ENCODE data around the gene DNAJC15.

Gene DNAJC15

DNA sequence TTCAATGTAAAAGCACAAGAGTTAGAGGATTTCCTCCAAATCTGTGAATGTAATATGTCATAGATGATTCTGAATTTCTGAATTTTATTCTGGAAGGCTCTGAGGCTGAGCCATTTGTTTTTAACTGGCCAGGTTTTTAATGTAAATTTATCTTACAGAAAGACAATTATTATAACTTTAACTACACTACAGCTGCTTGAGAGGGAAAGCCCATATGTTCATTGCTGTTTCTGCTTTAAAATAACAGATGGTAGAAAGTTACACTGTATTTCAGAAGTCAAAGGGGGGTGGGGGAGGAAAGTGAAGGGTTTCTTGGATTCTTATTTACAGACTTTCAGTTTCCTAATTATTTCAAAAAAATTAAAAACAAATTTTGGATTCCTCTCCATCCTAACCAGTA, 62.8 kb downstream of the DNAJC15 start:
- DNase-seq (ENCODE audit: low spot score) = no peak

DNA sequence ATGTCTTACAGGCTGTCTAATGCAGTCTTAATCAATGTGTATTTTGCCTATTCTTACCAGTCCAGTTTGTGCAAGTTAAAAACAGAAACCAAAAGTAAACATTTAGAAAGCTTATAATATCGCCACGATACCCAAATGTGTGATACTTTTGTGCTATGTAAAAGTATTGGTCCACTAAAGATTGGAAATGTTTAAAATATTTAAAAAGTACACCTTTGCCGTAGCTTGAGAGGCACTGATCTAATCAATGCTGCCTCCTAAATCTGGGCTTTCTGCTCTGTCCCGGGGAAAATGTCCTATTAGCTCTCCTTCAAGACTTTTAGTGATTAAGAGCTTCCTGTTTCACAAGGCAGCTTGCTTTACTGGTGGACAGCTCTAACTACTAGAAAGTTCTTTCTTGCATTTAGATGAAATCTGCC, 64.7 kb downstream of the DNAJC15 start:
- peak; percentile 12 for DNase-seq (ENCODE audit: low spot score)

DNA sequence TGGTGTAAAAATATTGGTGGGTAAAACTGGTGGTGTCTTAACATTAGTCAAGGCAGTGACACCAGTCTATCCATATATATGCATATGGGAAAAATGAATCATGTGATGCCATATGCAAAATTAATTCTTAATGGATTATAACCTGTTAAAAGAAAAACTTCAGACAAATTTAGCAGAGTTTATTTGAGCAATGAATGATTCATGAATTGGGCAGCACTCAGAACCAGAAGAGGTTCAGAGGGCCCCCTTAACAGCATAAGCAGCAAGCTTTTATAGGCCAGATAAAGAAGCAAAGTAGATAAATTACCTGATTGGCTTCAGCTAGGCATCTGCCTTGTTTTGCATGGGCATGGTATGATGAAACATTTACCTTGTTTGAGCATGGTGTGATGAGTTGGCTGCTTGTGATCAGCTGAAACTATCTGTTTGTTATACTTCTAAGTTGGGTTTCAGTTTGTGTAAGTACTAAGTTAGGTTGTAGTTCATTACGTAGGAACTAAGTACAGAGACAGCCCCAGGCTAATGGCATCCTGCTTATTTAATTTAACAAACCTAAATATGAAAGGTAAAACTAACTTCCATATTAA, 66.6 kb downstream of the DNAJC15 start:
- DNase-seq (ENCODE audit: low spot score) = no peak

DNA sequence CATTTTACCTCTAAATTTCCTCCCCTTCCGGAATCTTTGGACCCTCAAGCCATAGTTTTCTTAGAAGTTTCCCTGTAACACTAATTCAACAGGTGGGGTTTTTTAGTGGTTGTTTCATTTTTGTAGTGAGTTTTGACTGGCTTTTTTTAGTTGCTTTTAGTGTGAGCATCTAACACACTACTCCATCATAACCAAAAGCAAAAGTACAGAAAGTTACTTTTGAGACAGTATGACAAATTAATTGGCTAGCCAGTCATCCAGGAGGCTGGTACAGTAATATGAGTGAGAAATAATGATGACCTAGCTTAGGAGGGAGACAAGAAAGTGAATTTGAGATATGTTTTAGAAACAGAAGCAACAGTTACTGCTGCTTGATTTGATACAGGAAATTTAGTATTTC, 71.5 kb downstream of the DNAJC15 start:
- no peak for DNase-seq (ENCODE audit: low spot score)

DNA sequence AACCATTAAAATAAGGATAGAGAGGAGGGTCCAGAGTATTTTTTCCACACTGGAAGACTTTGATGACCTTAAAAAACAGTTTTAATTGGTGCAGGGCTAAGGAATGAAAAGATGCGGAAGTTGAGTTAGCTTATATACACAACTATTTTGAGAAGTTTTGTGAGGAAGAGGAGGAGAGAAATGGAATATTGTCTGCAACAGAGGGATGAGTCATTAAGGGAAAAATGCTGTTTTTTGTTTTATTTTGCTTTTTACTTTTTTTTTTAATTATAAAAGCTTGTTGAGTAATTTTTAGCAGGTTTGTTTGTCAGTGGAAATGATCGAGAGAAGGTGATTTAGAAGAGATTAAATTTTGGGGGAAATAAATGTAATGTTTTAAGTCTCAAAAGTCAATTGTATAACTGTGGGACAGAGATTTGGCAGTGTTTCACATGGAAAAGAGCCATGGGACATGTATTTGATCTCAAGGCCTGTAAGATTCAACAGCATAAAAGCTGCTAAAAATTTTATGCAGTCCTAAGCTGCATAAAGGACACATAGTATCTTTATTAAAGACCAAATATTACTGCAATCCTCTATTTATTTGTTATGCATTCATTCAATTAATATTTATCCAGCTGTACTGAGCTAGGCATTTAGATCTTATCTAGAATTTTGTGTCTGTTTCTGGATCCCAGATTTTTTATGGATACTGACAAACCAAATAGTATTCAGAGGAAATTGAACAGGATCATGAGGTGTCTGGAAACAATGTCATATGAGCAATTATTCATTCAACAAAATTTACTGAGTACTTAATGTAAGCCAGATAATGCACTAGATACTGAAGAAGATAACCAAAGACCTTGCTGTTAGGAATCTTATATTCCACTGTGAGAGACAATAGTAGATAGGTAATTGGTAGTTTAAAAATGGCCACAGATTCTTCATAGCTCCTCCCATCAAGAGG, 72.7 kb downstream of the DNAJC15 start:
- DNase-seq (ENCODE audit: low spot score) = no peak

DNA sequence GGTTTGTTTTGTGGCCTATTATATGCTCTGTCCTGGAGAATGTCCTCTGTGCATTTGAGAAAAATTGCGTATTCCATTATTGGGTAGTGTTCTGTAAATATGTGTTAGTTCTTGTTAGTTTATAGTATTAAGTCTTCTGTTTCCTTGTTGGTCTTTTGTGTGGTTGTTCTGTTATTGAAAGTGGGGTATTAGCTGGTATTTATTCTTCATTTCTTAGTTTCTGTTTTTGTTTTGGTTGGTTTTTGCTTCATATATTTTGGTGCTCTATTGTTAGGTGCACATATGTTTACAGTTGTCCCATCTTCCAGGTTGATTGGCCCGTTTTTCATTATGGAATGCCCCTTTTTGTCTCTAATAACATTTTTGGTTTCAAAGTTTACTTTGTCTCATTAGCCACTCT, 77.3 kb downstream of the DNAJC15 start:
- DNase-seq (ENCODE audit: low spot score) = no peak

DNA sequence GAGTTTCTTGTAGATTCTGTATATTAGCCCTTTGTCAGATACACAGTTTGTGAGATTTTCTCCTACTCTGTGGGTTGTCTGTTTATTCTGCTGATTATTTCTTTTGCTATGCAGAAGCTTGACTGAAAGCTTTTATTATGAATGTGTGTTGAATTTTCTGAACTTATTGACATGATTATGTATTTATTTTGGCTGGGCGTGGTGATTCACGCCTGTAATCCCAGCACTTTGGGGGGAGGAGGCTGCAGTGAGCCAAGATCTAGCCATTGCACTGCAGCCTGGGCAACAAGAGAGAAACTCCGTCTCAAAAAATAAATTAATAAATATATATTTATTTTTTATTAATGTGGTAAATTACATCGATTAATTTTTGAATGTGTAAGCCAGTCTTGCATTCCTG, 78.9 kb downstream of the DNAJC15 start:
- no peak for DNase-seq (ENCODE audit: low spot score)

DNA sequence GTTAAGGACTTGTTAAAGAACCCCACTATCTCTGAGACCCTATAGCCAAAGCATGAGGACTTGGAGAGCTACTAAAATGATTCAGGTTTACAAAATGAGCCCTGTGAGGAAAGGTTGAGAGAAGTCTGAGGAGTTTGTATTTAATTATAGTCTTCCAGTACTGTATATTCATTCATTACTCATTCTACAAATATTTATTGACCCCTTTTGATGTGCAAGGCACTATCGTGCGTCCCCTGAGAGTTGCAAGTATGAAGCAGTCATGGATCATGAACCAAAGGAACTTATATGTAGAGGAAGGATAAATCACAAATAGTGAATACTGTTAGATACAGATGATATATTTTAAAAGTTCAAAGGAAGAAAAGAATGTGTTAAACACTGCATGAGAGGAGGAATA, 84.4 kb downstream of the DNAJC15 start:
- no peak for DNase-seq (ENCODE audit: low spot score)

DNA sequence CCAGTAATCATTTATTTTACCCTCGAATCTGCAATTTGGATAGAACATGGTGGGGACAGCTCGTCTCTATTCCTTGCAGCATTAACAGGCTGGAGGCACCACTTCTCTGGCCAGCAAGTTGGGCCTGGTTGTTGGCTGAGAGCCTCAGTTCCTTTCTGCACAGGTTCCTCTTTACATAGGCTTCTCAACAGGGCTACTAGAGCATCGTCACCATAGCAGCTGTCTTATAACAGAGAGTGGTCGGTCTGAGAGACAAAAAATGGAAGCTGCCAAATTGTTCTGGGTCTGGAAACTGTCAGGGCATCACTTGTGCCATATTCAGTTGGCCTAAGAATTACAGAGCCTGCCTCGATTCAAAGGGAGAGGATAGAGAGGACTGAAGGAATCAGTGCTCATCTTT, 86.7 kb downstream of the DNAJC15 start:
- no peak for DNase-seq (ENCODE audit: low spot score)

DNA sequence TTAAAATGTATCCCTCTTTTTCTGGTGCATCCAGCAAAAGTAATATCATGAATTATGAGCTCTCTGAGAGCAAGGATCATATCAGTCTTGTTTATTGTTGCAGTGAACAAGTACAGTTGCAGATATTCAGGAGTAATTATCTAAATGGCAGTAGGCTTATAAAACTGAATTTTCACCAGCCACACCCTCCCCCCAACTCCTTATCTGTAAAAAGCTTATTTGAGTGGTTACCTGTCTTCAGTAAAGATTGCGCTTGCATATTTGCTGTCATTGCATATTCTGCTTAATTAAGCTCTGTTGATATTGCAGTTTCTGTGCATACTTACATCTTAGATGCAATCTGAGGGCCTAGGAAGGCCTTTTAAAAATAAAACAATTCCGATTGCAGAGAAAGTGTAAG, 87.3 kb downstream of the DNAJC15 start:
- no peak for DNase-seq (ENCODE audit: low spot score)

DNA sequence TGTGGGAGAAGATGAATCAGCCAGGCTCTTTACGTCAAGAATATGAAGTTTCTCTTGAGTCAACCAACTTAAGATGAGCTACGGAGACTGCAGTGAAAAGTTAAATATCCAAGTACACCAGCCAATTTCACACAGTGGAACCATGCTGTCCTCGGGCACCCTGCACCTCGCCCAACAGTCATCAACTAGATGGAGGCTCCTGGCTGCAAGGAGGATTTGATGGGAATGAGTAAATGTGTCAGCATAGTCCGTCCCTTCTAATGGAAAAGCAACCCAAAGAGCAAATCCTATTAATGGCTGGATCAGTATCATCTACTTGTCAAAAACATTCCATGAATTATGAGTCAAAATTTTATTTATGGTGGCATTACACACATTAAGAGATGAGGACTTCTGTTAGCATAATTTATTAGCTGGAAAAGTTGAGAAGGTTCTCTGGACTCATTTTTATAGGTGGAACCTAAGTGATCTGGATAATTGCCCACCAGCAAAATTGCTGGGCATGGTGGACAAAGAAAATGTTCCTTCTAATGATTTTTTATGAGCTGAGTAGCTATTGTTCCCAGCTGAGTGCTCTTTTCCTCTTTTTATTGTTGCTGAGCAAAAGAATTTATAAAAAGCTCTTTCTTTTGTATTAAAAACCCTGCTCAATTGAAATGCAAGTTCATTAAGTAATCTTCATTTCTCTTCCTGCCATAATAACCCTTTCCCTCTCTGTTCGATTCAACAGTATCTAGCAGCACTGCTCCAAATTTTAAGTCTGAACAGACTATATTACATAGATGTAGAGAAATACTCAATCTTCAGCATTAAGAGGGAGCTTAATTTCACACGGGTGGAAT, 88.4 kb downstream of the DNAJC15 start:
- no peak for DNase-seq (ENCODE audit: low spot score)

DNA sequence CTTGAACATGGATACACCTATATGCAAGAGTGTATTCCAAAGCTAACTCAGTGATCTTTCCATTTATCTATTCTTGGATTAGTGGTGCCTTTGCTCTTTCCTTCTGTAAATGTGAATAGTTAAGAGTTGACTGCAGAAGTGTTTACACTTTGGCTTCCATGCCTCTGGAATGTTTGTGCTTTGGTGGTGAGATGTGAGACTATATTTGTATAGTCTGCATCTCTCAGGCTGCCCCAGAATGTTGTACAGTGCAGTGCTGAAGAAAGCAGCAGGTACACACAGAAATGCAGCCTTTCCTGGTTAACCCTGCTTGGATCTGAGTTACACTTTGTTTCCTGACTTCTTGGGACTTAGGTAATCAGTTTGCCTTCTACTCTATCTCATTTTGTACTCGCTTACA, 90.2 kb downstream of the DNAJC15 start:
- peak; percentile 41 for DNase-seq (ENCODE audit: low spot score)

DNA sequence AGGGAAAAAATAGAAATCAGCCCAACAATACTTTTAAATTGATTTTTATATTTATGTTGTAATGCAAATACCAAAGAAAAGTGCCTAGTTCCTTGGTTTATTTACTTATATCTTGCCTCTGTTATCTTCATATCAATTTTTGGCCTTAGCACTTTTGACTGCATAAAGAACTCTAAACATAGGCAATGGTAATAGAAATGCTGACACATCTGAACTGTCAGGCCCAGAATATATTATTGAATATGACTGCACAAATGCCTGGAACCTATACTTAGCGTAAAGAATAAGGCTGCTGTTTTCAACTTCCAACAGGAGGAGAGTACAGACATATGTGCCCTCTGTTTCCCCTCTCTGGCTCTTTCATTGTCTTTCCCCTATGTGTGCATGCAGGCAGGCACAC, 91.1 kb downstream of the DNAJC15 start:
- DNase-seq (ENCODE audit: low spot score) = no peak

DNA sequence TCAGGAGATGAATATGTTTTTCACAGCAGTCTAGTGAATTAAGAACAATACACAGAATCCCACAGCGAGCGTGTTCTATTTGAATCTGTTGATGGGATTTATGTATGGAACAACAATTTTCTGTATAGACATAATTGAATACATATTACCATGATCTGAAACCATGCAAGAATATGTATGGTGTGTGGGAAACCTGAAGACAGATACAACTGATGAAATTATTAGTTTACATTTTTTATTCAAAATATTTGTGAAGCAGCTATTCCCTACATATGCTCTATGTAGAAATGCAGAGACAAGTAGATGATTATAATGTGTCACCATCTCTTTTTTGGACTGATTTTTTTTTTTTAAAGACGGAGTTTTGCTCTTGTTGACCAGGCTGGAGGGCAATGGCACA, 91.8 kb downstream of the DNAJC15 start:
- DNase-seq (ENCODE audit: low spot score) = no peak

DNA sequence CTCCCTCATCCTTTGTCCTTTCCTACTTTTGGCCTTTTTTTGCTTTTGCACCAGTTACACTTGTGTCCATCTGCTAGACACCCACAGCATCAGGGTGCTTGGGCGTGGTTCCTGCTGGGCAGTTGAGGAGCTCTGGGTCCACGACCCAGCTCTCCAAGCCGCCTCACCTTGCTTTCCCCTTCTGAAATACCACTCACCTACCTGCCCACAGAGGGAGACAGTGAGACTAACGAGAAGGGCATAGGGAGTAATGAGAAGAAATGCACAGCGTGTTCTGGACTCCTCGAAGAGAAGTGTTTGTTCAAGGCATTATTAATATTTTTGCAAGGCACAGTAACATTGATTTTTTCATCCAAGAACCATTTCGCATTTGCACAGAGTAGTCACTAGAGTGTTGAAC, 92.9 kb downstream of the DNAJC15 start:
- DNase-seq (ENCODE audit: low spot score) = no peak

DNA sequence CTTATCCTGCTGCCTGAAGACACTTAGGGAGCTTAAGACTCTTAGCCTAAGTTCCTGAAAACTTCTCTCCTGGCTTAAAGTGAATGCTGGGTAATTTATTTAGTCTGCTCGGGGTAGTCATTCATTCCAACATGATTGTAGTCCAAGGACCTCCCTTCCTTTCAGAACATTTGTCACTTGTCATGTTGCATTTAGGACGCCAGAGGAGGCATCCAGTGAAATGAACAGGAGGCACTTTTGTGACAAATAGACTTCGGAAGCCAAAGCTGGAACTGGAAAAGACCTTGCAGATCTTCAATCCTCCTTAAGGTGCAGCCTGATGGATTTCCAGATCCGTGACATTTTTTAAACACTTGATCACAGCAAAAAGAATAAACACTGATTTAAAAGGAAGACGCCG, 95.1 kb downstream of the DNAJC15 start:
- DNase-seq (ENCODE audit: low spot score) = no peak

DNA sequence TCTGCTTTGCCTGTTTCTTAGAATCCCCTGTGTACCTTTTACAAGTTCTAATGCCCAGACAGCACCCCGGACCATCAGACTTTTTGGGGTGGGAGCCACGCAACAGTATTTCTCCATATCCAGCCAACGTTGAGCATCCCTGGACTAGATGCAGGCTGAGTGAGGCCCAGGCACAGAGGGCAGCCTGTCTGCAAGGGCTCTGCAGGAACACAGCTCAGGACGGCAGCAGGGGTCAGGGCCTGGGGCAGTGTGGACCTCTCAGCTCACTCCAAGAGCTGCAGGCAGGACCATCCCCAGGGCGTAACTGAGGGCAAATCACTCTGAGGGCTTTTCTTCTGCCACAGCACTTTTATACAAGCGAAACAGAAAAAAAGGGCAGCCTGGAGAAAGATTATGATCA, 95.8 kb downstream of the DNAJC15 start:
- DNase-seq (ENCODE audit: low spot score) = no peak

DNA sequence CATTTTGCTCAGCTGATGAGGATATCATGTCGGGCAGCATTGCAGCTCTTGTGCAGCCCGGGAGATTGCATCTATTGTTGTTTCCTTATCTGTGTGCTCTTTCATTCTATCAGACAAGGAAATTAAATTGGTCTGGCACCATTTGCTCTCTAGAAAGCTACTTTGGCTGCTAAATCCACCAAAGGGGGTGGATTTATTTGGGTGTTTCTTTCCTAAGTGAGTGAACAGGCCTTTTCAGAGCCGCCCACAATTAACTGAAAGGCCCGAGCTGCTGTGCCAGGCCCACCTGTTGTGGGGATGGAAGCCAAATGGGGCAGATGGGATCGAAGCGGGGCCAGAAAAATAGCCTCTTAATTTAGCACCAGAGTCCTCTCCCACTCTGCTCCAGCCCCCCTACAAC, 99.4 kb downstream of the DNAJC15 start:
- no peak for DNase-seq (ENCODE audit: low spot score)

DNA sequence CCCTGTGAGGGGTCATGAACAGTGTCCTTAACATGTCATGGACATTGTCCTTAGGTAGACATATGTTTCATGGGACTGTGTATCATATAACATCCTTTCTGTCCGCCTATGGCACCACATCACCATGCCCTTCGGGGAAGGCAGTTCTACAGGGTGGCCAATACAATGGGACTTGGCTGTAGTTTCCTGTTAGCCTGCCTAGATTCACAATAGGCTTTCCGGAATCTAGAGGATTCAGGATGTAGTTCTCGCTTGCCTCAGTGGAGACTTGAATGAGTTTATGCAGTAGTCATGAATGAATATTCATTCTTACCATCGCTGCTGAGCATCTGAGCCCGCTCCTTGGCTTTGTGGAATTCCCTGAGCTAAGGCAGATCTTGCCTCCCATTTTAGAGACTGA, 100.5 kb downstream of the DNAJC15 start:
- DNase-seq (ENCODE audit: low spot score) = no peak

DNA sequence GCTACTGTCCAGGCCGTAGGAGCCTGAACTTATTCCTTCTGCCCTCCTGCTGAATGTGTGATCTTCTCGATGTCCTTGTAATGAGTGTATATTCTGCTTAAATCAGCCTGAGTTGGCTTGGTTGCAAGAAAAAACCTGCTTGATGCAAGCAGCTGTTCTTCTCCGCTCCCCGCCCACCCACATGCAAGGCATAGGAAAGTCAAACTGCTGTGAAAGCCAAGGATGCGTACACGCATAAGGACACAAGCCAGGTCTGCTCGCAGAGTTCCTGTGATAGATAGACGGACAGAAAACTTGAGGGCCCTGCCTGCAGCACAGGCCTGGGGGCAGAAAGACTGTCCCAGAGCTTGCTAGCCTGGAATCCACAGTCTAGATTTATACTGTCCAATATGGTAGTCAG, 101.1 kb downstream of the DNAJC15 start:
- DNase-seq (ENCODE audit: low spot score) = no peak

DNA sequence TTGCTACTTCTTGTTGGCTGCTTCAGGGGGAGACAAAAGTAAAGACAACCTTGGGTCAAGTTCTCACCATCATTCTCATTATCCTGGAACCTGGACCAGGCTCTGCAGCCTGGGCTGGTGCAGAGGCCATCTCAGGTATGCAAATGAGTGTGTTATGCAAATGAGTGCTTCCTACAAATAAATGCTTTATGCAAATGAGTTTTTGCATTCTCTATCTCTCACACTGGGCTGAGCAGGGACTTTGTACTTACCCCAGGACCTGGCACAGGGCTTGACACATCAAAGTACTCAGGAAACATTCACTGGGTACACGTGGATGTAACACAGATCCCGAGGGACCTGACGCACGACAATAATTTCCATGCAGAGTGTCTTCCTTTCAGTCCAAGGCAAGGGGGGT, 103.0 kb downstream of the DNAJC15 start:
- no peak for DNase-seq (ENCODE audit: low spot score)

DNA sequence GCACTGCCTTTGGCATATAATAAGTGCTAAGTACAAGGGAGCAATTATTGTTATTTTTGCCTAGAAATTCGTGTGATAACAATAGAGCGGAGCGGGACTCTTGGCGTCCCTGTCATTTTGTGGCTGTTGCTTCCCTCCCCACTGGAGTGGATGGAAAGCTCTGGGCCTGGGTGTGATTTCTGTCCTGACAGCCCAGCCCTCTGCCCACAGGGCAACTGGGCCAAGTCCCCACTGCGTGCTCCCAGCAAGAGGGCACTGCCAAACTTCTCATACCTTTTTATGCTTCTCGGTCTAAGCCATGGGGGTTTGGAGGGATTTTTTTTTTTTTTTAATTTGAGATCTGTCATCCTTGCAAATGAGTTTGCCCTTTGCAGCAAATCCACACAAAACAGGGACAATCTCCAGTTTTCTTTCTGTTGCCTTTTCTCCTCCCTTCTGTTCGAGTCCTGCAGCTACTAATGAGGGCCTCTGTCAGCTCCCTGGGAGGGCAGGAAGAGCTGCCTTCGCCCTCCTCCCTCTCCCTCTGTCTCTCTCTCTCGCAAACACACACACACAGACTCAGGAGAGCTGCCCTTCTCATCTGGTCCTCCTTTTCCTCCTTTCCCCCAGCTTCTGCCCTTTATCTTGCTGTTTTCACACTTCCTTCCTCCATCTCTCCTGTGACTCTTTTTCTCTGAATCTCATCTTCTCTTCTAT, 103.9 kb downstream of the DNAJC15 start:
- DNase-seq (ENCODE audit: low spot score) = no peak
